SK-N-SH treated with all-trans-retinoic acid at 6 μM for 48 hours (cell line): ENCODE measurements around the gene SEC14L2.

Experiments
- RARB ChIP-seq: fragments of 250-450 bp; sonication (Bioruptor Pico); IDR thresholded peaks from 2 replicates; pipeline ENCODE4 v1.8.0; 2021; ENCODE audit warnings: mild to moderate bottlenecking, moderate library complexity
- TSHZ2 ChIP-seq: fragments of 250-450 bp; sonication (Bioruptor Pico); IDR thresholded peaks from 2 replicates; pipeline ENCODE4 v1.5.0; 2020; ENCODE audit warnings: mild to moderate bottlenecking, moderate library complexity
- ZC3H10 ChIP-seq: fragments of 250-450 bp; sonication (Bioruptor Pico); IDR thresholded peaks from 2 replicates; pipeline ENCODE4 v1.5.1; 2021; ENCODE audit warnings: mild to moderate bottlenecking, moderate library complexity

- TF ChIP-seq RARB (CRISPR knock-in tag) (no peak), ZC3H10 (no peak), TSHZ2 (CRISPR knock-in tag) (no peak)
Measured at GRCh38 chr22:30432520-30432919, 35.7 kb downstream of the SEC14L2 start.
